ENCODE measurements around the gene MRNIP. TPM values are rescaled to one million over a fixed set of nuclear protein-coding genes. Genes with fewer than 3 reads are reported as not detected.

Gene MRNIP
- total RNA-seq, 1 experiment from 2014 or later: 31.1 TPM

- no peak overlapping the region for H2BK5ac ChIP-seq (ENCODE audit: insufficient read length, low read length)
- H3K14ac ChIP-seq (ENCODE audit: insufficient read depth, low read length): no peak overlapping the region
- H2BK20ac ChIP-seq (ENCODE audit: low read depth, low read length, poor library complexity, severe bottlenecking): no peak overlapping the region
- no peak overlapping the region for H2BK12ac ChIP-seq (ENCODE audit: insufficient read length, low read depth, low read length)
- no peak overlapping the region for H2BK15ac ChIP-seq (ENCODE audit: low read depth, low read length)
- Mint-ChIP-seq H3K4me3 (no peak overlapping the region), H3K27me3 (ENCODE audit: low read depth) (no peaks in the 10 kb centered on the region), H3K9me3 (no peaks in the 10 kb centered on the region), H3K4me1 (peaks cover 9 to 12% of the 10 kb centered on the region in 2 experiments), H3K36me3 (ENCODE audit: insufficient read depth in 1 of 3, low read depth in 3 of 3) (peaks cover 15 to 58% (median 45%) of the 10 kb centered on the region in 3 experiments; a peak in 6 of 7 replicates), H3K27ac (no peak overlapping the region; a peak in 1 of 7 replicates)
- DNase-seq: no peak
- no CpG with 5 or more reads among the region's 5 CpGs for WGBS (ENCODE audit: extremely low coverage, insufficient read length, low lambda C conversion rate)
- no peak overlapping the region for H3T11ph ChIP-seq (ENCODE audit: low read length)
- no peak overlapping the region for H3K18ac ChIP-seq (ENCODE audit: insufficient read length, low read depth, low read length)
- H3K79me2 ChIP-seq (ENCODE audit: insufficient read depth, low read length): no peaks in the 10 kb centered on the region
- no peak overlapping the region for H4K5ac ChIP-seq (ENCODE audit: insufficient read length, low read depth, low read length)
- no peak overlapping the region for H3K23ac ChIP-seq (ENCODE audit: insufficient read length, low read depth, low read length)
- no peak overlapping the region for H4K91ac ChIP-seq (ENCODE audit: insufficient read length, low read depth, low read length)
- H3K27me3 ChIP-seq (ENCODE audit: insufficient read depth, low read length): no peaks in the 10 kb centered on the region
- H3K4ac ChIP-seq (ENCODE audit: low read depth, low read length): no peak overlapping the region
- no peak overlapping the region for H3K4me2 ChIP-seq (ENCODE audit: insufficient read depth, insufficient read length, low read length)
- H3K9me3 ChIP-seq (ENCODE audit: control insufficient read depth, low read depth, low read length): no peaks in the 10 kb centered on the region
- TF ChIP-seq CTCF (conservative IDR thresholded peaks at IDR 0.05): no peak
- H3K56ac ChIP-seq (ENCODE audit: insufficient read length, low read depth, low read length): no peak overlapping the region
- H2BK120ac ChIP-seq (ENCODE audit: low read depth, low read length, poor library complexity, severe bottlenecking): no peak overlapping the region
- H4K8ac ChIP-seq (replicated peaks; ENCODE audit: insufficient read length, low read depth, low read length): no peak overlapping the region
- H3K27ac ChIP-seq (ENCODE audit: insufficient read length, low read depth, low read length): no peak overlapping the region
- no peak overlapping the region for H2AFZ ChIP-seq (ENCODE audit: low read length)
- no peaks in the 10 kb centered on the region for H3K79me1 ChIP-seq (ENCODE audit: insufficient read depth, low read depth, low read length, poor library complexity, severe bottlenecking)
- H3K23me2 ChIP-seq (ENCODE audit: insufficient read length, low read depth, low read length, poor library complexity, severe bottlenecking): no peaks in the 10 kb centered on the region
- H3K4me1 ChIP-seq (ENCODE audit: insufficient read depth, low read length): no peaks in the 10 kb centered on the region; the same call in 1 of the 2 replicates
- no peak overlapping the region for H3K9ac ChIP-seq (ENCODE audit: extremely low read depth, insufficient read length, low read length)
- no peaks in the 10 kb centered on the region for H4K20me1 ChIP-seq (ENCODE audit: control insufficient read depth, insufficient read depth, insufficient read length)
- no peak overlapping the region for H2AK5ac ChIP-seq (ENCODE audit: insufficient read length, low read length)
Measured at GRCh38 chr5:179892255-179892654, 33.6 kb upstream of the MRNIP start.

All from H9 (cell line).